Right forelimb (tissue), 1 donor: Measurements from ENCODE around the gene GOLGA7B.
"Not testable (repeated sequence)": the region's sequence is repeated elsewhere in the genome, so short reads cannot be mapped to it uniquely, and the experiment has no call there.

Experiments used
- DNase-seq: peaks from one replicate; pipeline ENCODE4 v3.0.0-alpha.2; 2018

Gene GOLGA7B

GRCh38 chr10:97836446-97836845 is 13.2 kb upstream of the GOLGA7B start:
- no peak for DNase-seq

- DNase-seq, result no peak
Measured at GRCh38 chr10:97838091-97838490, 11.6 kb upstream of the GOLGA7B start.

- not testable (repeated sequence) for DNase-seq
Measured at GRCh38 chr10:97841166-97841565, 8.5 kb upstream of the GOLGA7B start.

GRCh38 chr10:97842114-97842513 is 7.5 kb upstream of the GOLGA7B start:
- DNase-seq, result not testable (repeated sequence)

GRCh38 chr10:97842656-97843280 is 6.9 kb upstream of the GOLGA7B start:
- DNase-seq, result no peak

GRCh38 chr10:97843281-97843671 is 6.4 kb upstream of the GOLGA7B start:
- no peak for DNase-seq

GRCh38 chr10:97843972-97844371 is 5.7 kb upstream of the GOLGA7B start:
- not testable (repeated sequence) for DNase-seq

GRCh38 chr10:97844678-97845077 is 5.0 kb upstream of the GOLGA7B start:
- DNase-seq, result no peak

- DNase-seq, result no peak
Measured at GRCh38 chr10:97849103-97849686, 448 bp upstream of the GOLGA7B start.

- no peak for DNase-seq
Measured at GRCh38 chr10:97850446-97850845, 803 bp downstream of the GOLGA7B start.

GRCh38 chr10:97851341-97852001 is 1.8 kb downstream of the GOLGA7B start:
- DNase-seq, result no peak

GRCh38 chr10:97852277-97852676 is 2.6 kb downstream of the GOLGA7B start:
- DNase-seq, result no peak

GRCh38 chr10:97852840-97853405 is 3.3 kb downstream of the GOLGA7B start:
- no peak for DNase-seq

- no peak for DNase-seq
Measured at GRCh38 chr10:97854743-97855142, 5.1 kb downstream of the GOLGA7B start.

- no peak for DNase-seq
Measured at GRCh38 chr10:97858001-97858439, 8.4 kb downstream of the GOLGA7B start.

- no peak for DNase-seq
Measured at GRCh38 chr10:97861097-97861750, 11.6 kb downstream of the GOLGA7B start.

- no peak for DNase-seq
Measured at GRCh38 chr10:97861924-97862323, 12.3 kb downstream of the GOLGA7B start.

GRCh38 chr10:97863808-97864207 is 14.2 kb downstream of the GOLGA7B start:
- DNase-seq, result no peak

GRCh38 chr10:97865488-97865887 is 15.8 kb downstream of the GOLGA7B start:
- DNase-seq, result no peak

GRCh38 chr10:97866524-97867219 is 17.0 kb downstream of the GOLGA7B start:
- DNase-seq, result no peak

GRCh38 chr10:97867220-97867800 is 17.7 kb downstream of the GOLGA7B start:
- DNase-seq, result no peak

GRCh38 chr10:97868134-97868685 is 18.6 kb downstream of the GOLGA7B start:
- DNase-seq, result no peak
